GF-D8 (cell line): ENCODE results near the gene TMEM219.

Experiments used
- DNase-seq: peaks from one replicate; lab custom pipeline; 2025; lab: John Stamatoyannopoulos, UW

TMEM219 gene

DNA sequence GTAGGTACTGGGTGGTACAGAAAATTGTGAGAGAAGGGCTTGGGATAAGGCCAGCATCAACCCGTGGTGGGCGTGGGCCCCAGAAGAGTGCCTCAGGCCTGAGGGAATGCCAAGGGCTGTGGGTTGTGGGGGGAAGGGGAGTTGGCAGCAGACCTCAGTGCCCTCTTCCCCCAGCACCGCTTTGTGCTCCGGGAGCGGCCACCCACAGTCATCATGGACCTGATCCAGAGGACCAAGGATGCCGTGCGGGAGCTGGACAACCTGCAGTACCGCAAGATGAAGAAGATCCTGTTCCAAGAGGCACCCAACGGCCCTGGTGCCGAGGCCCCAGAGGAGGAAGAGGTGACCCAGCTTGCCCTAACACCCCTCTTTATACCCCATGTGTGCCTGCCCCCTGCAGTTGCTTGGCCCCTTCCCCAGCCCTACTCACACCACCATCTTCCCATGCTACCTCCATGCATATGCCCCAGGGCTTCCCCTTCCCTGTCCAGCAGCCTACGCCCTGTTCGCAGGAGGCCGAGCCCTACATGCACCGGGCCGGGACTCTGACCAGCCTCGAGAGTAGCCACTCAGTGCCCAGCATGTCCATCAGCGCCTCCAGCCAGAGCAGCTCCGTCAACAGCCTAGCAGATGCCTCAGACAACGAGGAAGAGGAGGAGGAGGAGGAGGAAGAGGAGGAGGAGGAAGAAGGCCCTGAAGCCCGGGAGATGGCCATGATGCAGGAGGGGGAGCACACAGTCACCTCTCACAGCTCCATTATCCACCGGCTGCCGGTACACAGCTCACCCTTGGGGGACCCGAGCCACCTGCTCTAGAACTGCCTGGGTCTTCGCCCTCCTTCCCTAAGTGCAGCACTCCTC lies 20.9 kb downstream of the TMEM219 start:
- no peak for DNase-seq

DNA sequence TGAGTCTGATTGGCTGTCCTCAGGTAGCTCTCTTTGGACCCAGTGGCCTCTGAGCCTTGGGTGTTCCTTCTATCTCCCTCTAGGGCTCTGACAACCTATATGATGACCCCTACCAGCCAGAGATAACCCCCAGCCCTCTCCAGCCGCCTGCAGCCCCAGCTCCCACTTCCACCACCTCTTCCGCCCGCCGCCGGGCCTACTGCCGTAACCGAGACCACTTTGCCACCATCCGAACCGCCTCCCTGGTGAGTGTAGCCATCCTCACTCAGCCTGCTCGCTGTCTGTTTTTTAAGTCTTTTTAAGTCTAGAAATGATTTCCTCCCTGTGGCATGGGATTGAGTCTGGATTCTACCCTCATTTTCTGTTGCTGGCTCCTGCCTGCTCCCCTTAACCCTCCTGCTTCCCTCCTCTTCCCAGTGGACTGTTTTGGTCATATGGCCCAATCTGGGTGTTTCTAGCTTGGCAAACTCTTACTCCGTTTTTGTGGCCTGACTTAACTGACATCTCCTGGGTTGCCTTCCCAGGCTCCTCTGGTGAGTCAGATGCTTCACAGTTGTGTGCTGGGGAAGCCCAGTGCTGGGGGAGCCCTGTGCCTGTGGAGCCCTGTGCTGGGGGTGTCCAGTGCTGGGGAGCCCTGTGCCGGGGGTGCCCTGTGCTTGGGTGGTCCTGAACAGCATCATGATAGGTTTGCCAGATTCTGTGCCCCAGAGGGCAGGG lies 21.7 kb downstream of the TMEM219 start:
- no peak for DNase-seq

DNA sequence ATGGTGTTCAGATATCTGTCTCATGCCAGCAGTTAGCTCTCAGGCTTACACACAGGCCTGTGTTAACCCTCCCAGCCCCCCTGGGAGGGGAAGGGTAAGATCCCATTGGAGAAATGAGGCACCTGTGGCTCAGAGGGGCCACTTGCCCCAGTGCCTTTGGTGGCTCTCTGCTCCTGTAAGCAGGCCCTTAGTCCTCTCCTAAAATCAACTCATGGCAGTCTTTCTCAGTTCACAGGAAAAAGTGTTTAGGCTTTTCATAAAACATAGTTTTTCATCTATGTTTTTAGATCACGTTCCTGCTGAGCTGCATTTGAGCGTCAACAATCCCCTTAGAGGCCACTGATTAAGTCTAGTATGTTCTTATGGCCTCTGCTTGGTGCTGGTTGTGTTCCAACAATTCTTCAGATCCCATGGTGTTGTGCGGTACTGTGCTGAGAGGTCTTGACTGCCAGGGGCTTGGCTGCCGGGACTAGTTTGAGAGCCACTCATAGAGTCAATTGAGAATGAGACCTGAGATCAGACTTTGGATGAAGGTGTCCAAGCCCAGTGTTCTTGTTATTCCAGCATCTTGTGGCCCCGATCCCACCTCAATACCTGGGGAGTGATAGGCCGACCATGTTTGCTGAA lies 22.4 kb downstream of the TMEM219 start:
- DNase-seq = no peak

DNA sequence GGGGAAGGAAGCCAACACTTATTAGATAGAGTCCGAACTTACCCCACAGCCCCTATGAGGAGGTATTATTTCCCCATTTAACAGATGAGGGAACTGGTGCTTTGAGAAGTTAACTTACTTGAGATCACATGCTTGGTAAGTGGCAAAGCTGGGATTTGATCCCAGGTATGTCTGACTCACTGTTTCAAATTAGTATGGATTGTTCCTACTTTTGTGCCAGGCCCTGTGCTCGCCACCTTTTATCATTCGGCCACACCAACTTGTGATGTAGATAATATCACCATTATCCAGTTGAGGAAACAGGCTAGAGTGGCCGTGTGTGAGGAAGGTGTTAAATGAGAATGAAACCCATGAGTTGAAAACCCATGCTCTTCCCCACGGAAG lies 22.9 kb downstream of the TMEM219 start:
- DNase-seq = no peak

DNA sequence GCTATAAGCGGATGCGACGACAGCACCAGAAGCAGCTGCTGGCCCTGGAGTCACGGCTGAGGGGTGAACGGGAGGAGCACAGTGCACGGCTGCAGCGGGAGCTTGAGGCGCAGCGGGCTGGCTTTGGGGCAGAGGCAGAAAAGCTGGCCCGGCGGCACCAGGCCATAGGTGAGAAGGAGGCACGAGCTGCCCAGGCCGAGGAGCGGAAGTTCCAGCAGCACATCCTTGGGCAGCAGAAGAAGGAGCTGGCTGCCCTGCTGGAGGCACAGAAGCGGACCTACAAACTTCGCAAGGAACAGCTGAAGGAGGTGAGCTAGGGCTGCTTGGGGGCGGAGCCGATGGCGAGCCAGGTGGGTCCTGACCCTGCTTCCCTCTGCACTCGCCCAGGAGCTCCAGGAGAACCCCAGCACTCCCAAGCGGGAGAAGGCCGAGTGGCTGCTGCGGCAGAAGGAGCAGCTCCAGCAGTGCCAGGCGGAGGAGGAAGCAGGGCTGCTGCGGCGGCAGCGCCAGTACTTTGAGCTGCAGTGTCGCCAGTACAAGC lies 23.5 kb downstream of the TMEM219 start:
- no peak for DNase-seq

DNA sequence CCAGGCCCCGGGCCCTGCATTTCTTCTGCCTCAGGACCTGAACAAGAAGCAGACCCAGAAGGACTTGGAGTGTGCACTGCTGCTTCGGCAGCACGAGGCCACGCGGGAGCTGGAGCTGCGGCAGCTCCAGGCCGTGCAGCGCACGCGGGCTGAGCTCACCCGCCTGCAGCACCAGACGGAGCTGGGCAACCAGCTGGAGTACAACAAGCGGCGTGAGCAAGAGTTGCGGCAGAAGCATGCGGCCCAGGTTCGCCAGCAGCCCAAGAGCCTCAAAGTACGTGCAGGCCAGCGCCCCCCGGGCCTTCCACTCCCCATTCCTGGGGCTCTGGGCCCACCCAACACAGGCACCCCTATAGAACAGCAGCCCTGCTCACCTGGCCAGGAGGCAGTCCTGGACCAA lies 24.4 kb downstream of the TMEM219 start:
- no peak for DNase-seq

DNA sequence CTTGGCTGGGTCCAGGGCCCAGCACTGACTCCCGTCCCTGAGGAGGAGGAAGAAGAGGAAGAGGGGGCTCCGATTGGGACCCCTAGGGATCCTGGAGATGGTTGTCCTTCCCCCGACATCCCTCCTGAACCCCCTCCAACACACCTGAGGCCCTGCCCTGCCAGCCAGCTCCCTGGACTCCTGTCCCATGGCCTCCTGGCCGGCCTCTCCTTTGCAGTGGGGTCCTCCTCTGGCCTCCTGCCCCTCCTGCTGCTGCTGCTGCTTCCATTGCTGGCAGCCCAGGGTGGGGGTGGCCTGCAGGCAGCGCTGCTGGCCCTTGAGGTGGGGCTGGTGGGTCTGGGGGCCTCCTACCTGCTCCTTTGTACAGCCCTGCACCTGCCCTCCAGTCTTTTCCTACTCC lies 25.1 kb downstream of the TMEM219 start:
- no peak for DNase-seq

DNA sequence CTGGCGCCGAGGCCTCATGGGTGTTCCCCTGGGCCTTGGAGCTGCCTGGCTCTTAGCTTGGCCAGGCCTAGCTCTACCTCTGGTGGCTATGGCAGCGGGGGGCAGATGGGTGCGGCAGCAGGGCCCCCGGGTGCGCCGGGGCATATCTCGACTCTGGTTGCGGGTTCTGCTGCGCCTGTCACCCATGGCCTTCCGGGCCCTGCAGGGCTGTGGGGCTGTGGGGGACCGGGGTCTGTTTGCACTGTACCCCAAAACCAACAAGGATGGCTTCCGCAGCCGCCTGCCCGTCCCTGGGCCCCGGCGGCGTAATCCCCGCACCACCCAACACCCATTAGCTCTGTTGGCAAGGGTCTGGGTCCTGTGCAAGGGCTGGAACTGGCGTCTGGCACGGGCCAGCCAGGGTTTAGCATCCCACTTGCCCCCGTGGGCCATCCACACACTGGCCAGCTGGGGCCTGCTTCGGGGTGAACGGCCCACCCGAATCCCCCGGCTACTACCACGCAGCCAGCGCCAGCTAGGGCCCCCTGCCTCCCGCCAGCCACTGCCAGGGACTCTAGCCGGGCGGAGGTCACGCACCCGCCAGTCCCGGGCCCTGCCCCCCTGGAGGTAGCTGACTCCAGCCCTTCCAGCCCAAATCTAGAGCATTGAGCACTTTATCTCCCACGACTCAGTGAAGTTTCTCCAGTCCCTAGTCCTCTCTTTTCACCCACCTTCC lies 25.6 kb downstream of the TMEM219 start:
- DNase-seq = no peak

DNA sequence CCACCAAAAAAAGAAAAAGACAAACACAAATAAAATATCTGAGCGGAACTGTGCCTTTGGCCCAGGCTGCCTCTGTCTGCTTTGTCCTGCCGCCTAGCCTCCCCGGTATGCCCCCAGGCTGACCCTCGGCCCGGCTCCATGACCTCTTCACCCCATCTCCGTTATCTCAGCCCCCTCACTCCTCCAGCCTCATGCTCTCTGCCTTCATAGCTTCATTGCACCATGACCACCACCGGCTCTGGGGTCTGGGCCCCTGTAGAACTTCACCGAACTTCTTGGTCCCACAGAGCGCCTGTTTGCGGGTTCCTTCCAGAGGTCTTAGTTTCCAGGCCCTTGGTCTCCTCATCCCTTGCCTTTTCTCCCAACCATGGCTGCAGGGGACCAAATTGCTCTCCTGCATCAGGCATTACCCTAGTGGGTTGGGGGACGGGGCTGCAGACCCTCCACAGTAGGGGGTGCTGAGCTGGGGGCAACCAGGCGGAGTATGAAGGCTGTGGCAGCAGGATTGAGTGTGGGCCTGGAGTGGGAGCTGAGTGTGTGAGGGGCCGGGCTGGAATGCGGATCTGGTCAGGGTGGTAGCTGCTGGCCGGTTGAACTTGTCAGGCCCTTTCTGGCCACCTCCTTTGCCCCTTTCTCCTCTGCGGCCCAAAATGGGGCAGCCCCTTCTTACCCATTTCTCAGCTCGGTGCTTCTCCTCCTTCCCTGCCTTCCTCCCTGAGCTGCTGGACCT lies 26.6 kb downstream of the TMEM219 start:
- DNase-seq = no peak

DNA sequence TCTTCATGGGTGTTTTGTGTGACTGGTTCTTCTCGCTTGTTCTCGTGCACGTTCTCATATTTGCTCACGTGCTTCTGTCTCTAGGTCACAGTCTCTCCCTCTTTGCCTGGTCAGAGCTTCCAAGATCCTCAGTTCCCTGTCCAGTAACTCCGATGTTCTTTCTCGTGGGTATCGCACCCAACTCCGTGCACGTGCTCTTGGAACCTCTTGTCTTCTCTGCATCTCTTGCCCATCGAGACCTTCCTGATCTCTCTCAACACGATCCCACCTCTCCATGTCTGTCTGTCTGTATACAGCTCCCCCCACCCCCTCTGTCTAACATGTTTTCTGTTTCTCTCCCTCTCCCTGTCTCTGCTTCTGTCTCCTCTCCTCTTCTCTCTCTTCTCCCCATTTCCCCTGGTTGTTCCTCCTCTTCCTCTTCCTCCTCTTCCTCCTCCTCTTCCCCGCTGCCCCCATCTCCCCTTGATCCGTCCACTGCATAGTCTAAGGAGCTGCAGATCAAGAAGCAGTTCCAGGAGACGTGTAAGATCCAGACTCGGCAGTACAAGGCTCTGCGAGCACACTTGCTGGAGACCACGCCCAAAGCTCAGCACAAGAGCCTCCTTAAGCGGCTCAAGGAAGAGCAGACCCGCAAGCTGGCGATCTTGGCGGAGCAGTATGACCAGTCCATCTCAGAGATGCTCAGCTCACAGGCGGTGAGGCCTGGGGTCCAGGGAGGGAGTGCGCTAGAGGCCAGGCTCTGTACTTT lies 27.4 kb downstream of the TMEM219 start:
- no peak for DNase-seq

DNA sequence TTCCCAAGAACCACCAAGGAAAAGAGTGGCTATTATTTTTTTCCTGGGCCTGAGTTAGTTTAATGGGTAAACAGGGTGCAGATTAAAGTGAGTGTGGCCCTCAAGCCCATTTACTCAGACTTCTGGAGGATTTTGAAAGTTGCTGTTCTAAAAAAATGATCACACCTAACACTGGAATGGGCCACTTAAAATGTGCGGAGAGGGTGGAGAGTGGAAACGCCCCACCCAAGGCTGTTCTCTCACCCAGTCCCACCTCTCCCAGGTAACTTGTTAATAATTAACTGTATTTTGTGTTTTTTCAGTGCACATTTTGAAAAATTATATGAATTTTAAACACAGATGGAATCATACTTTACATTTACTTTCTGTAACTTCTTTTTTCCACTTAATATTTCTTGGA lies 28.2 kb downstream of the TMEM219 start:
- no peak for DNase-seq

DNA sequence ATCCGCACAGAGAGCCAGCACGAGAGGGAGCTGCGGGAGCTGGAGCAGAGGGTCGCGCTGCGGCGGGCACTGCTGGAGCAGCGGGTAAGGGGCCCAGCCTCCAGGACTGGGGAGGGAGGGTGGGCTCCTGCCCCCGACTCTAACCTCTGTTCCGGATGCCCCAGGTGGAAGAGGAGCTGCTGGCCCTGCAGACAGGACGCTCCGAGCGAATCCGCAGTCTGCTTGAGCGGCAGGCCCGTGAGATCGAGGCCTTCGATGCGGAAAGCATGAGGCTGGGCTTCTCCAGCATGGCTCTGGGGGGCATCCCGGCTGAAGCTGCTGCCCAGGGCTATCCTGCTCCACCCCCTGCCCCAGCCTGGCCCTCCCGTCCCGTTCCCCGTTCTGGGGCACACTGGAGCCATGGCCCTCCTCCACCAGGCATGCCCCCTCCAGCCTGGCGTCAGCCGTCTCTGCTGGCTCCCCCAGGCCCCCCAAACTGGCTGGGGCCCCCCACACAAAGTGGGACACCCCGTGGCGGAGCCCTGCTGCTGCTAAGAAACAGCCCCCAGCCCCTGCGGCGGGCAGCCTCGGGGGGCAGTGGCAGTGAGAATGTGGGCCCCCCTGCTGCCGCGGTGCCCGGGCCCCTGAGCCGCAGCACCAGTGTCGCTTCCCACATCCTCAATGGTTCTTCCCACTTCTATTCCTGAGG lies 29.1 kb downstream of the TMEM219 start:
- DNase-seq = no peak

DNA sequence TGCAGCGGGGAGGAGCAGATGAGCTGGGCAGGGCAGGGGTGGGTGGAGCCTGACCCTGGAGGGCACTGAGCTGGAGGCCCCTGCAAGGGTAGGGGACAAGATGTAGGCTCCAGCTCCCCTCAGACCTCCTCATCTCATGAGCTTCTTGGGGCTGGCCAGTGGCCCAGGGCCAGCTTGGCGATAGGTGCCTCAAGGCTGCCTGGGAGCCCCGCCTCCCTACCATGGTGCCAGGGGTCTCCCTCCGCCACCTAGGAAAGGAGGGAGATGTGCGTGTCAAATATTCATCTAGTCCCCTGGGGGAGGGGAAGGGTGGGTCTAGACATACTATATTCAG lies 29.7 kb downstream of the TMEM219 start:
- DNase-seq = no peak

DNA sequence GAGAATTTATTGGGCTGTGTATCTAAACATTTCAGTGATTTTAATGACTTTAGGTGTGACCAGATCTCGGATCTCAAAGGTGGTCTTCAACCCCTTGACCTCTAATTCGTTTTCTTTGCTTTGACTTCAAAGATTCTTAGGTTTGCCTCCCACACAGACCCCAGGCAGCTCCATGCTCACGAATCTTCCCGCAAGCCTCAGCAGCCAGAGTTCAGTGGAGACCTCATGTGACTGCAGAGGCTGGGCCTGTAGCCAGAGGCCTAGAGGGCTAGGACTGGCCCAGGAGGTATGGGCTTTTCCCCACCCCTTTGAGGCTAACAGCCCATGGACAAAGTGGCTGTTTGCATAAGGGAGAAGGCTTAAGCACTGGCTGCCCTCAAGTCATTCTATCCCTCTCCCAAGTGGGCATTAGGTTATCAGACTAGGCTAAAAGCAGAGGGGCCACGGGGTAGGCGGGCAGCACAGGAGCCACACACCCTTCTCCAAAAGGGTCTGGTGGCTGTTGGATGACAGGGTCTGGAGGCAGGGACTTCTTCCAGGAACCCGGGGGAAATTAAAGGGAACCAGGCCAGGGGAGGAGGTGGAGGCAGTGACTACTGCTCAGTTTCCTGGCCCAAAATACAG lies 30.6 kb downstream of the TMEM219 start:
- no peak for DNase-seq

DNA sequence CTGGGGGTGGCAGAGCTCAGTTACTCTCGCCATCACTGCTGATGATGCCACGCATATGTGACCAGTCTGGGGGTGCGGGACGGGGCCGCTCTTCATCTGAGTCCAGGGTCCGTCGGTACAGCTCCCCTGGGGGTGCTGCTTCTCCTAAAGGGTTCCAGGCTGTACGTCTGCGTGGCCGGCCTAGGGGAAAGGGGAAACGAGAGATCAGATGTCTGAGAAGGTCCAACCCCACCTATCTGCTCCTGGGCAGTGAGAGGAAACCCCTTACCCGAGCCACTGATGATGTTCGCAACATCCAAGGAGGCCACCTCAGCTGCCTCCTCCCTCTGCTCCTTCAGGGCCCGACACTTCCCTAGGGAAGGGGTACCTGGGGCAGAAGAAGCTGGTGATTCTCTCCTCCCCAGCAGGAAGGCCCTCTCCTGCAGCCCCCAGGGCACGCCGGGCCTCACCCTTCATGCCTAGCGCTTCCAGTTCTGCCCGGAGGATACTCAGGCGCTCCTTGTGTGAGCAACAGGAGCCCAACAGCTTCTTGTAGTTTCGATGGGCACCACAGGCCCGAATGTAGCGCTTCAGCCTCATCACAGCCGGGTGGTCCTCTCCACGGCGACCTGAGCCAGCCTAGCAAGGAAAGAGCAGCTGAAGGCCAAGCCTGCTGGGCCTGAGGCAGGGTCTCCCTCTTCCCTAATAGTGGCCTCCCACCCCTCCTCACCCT lies 31.5 kb downstream of the TMEM219 start:
- no peak for DNase-seq

DNA sequence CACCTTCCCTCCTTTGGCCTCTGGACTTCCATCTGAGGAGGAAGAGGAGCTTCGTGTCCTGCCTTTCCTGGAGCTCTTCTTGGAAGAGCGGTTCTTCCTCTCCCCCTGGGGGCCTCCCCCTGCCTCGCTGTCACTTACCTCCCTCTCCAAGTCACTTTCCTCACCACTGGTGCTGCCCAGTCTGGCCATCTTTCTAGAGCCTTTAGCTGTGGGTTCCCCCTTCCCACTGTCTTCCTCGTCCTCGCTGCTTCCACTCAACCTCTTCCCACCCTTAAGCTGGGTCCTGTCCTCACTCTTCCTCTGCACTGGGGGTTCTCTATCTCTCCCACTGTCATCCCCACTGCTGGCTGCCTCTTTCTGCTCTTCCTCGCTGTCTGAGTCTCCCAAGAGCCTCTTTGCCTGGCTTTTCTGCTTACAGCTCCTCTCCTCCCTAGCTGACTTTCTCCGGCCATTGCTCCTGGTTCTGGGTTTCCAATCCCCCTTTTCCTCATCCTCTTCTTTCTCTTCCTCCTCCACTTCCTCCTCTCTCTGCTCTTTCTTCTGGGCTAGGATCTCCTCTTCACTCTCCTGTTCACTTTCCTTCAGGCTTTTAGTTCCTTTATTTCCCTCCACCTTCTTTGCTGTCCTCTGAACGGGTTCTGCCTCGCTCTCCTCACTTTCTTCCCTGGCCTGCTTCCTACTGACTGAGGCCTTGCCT lies 32.2 kb downstream of the TMEM219 start:
- DNase-seq = no peak

DNA sequence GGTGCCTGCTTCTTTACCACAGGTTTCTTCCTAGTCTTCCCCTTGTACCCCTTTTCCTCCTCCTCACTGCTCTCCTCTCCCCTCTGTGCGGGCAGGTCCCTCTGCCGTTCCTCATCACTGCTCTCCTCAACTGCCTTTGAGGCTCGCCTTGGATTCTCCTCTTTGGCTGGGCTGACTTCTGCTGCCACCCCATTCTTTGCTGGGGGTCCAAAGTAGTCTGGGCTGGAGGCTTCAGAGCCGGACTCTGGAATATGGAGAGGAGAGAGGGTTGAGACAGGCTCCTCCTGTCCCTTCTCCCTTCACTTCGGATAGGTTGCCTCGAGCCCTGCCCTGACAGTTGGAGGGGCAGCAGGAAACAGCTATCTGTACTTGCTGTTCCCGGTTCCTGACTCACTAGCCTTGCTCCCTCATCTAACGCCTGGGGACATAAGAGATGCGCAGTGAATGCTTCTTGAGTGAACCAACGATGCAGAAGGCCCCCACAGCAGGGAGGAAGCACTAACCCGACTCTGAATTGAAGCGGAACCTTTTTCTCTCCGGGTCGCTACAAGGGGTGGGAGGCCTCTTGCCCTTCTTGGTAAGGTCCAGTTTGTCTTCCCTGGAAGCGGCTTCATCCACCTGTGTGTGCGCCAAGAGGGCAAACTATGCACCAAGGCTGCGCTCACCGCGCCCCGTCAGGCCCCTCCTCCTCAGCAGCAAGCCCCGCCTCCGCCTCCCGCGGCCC lies 32.9 kb downstream of the TMEM219 start:
- DNase-seq = no peak
